Nephron (organoid): Measurements from ENCODE around the gene DOCK3.

Experiments used
- H3K27ac Mint-ChIP-seq, 3 experiments: 2 replicates each; pipeline ENCODE4 v1.8.0; 2020; ENCODE audit warnings: mixed read lengths in 3 of 3, mild to moderate bottlenecking in 2 of 3, moderate library complexity in 1 of 3
- H3K27me3 Mint-ChIP-seq: 2 replicates; pipeline ENCODE4 v1.8.0; 2021; ENCODE audit warnings: low read depth, mild to moderate bottlenecking, moderate library complexity, mixed read lengths
- H3K36me3 Mint-ChIP-seq: 2 replicates; pipeline ENCODE4 v1.8.0; 2020; ENCODE audit warnings: low read depth, mixed read lengths
- H3K4me1 Mint-ChIP-seq: 2 replicates; pipeline ENCODE4 v1.8.0; 2020; ENCODE audit warnings: mixed read lengths
- H3K4me3 Mint-ChIP-seq, 3 experiments: 2 replicates each; pipeline ENCODE4 v1.8.0; 2020; ENCODE audit warnings: mild to moderate bottlenecking in 3 of 3, mixed read lengths in 3 of 3, moderate library complexity in 2 of 3
- H3K9me3 Mint-ChIP-seq: 2 replicates; pipeline ENCODE4 v1.8.0; 2020; ENCODE audit warnings: mixed read lengths
- CTCF ChIP-seq, 3 experiments: fragments of 200-600 bp; sonication (generic); IDR thresholded peaks; one replicate each; pipeline ENCODE4 v1.5.0; 2021; ENCODE audit warnings: antibody characterized with exemption in 3 of 3; ENCODE audit not compliant: unreplicated experiment in 3 of 3

The DOCK3 gene

GRCh38 chr3:51353131-51353530, 678.4 kb downstream of the DOCK3 start:
- TF ChIP-seq CTCF (IDR thresholded peaks at IDR 0.05; ENCODE audit: unreplicated experiment in 3 of 3) = no peak
- Mint-ChIP-seq H3K4me3 (no peak overlapping the region), H3K27ac (no peak overlapping the region), H3K9me3 (no peaks in the 10 kb centered on the region), H3K36me3 (no peaks in the 10 kb centered on the region), H3K4me1 (no peaks in the 10 kb centered on the region), H3K27me3 (peaks cover 4% of the 10 kb centered on the region)

GRCh38 chr3:51353691-51354090, 679.0 kb downstream of the DOCK3 start:
- Mint-ChIP-seq H3K9me3 (no peaks in the 10 kb centered on the region), H3K27ac (no peak overlapping the region), H3K27me3 (peaks cover 4% of the 10 kb centered on the region), H3K4me1 (no peaks in the 10 kb centered on the region), H3K36me3 (no peaks in the 10 kb centered on the region), H3K4me3 (no peak overlapping the region)
- TF ChIP-seq CTCF (IDR thresholded peaks at IDR 0.05; ENCODE audit: unreplicated experiment in 3 of 3) = no peak

- peaks cover 3% of the 10 kb centered on the region for H3K27me3 Mint-ChIP-seq
Observed at GRCh38 chr3:51354172-51354571, 679.4 kb downstream of the DOCK3 start.

GRCh38 chr3:51354731-51355615, 680.2 kb downstream of the DOCK3 start:
- no peaks in the 10 kb centered on the region for H3K9me3 Mint-ChIP-seq
- no peaks in the 10 kb centered on the region for H3K27me3 Mint-ChIP-seq
- no peaks in the 10 kb centered on the region for H3K4me1 Mint-ChIP-seq
- H3K36me3 Mint-ChIP-seq = no peaks in the 10 kb centered on the region
- TF ChIP-seq CTCF (IDR thresholded peaks at IDR 0.05; ENCODE audit: unreplicated experiment in 3 of 3) = no peak
- no peak overlapping the region for H3K4me3 Mint-ChIP-seq
- H3K27ac Mint-ChIP-seq = no peak overlapping the region

More at GRCh38 chr3:51354172-51354571, 679.4 kb downstream of the DOCK3 start:
- H3K36me3 Mint-ChIP-seq = no peaks in the 10 kb centered on the region
- no peak overlapping the region for H3K4me3 Mint-ChIP-seq
- no peaks in the 10 kb centered on the region for H3K4me1 Mint-ChIP-seq
- H3K9me3 Mint-ChIP-seq = no peaks in the 10 kb centered on the region
- TF ChIP-seq CTCF (IDR thresholded peaks at IDR 0.05; ENCODE audit: unreplicated experiment in 3 of 3) = no peak
- H3K27ac Mint-ChIP-seq = no peak overlapping the region

GRCh38 chr3:51355891-51356578, 681.3 kb downstream of the DOCK3 start:
- Mint-ChIP-seq H3K36me3 (no peaks in the 10 kb centered on the region), H3K4me3 (no peak overlapping the region), H3K9me3 (no peaks in the 10 kb centered on the region), H3K27me3 (no peaks in the 10 kb centered on the region), H3K4me1 (no peaks in the 10 kb centered on the region), H3K27ac (no peak overlapping the region)
- no peak for TF ChIP-seq CTCF (IDR thresholded peaks at IDR 0.05; ENCODE audit: unreplicated experiment in 3 of 3)
